Lower leg skin (tissue), 4 donors: ENCODE data around the gene AP1G1. TPM values are rescaled to one million over a fixed set of nuclear protein-coding genes. Genes with fewer than 3 reads are reported as not detected.
"Not testable (repeated sequence)": the region's sequence is repeated elsewhere in the genome, so short reads cannot be mapped to it uniquely, and the experiment has no call there.

Source experiments
- DNase-seq, 2 donors: peaks; one replicate each; pipeline ENCODE4 v3.0.0-alpha.2; 2019; ENCODE audit warnings: low spot score in 2 of 2
- H3K4me3 ChIP-seq: fragments of 200-600 bp; sonication (generic); 2 replicates; pipeline ENCODE4 v1.5.1; 2017; ENCODE audit warnings: mild to moderate bottlenecking, low read depth; ENCODE audit not compliant: poor library complexity, severe bottlenecking
- CTCF ChIP-seq, 3 donors: fragments of 450-650 bp; IDR thresholded peaks; one replicate each; pipeline ENCODE4 v1.5.1; 2016; ENCODE audit warnings: antibody characterized with exemption in 3 of 3, mild to moderate bottlenecking in 3 of 3, moderate library complexity in 2 of 3
- POLR2A ChIP-seq, 2 donors: fragments of 450-650 bp; IDR thresholded peaks; one replicate each; pipeline ENCODE4 v1.6.1; 2016 to 2017; ENCODE audit warnings: antibody characterized with exemption in 2 of 2, mild to moderate bottlenecking in 1 of 2, moderate library complexity in 1 of 2
- WGBS, 2 donors: methylation state at CpG; one replicate each; pipeline ENCODE4 v1.1.5; 2018; 5-methylcytosine and 5-hydroxymethylcytosine counted together
- intact Hi-C: fragments of 100-400 bp; cut with DNase I; formaldehyde crosslinking; loops from one replicate; pipeline ENCODE4 v1.15.0; 2023; ENCODE audit warnings: low total_unique reads
- total RNA-seq, 4 donors: library from RNA; depleted of rRNA; stranded (reverse); fragments of >200 nt; gene quantifications; one replicate each; pipeline ENCODE4 v1.1.0, GENCODE V29; 2016

Gene AP1G1
- total RNA-seq, 4 donors from 2014 or later: 59.6 to 90.6 (median 75.9) TPM

- no peak for TF ChIP-seq POLR2A (IDR thresholded peaks at IDR 0.05)
- no peak for TF ChIP-seq CTCF (IDR thresholded peaks at IDR 0.05)
- 94 to 96% methylated on average over 2 of the region's 2 CpGs for WGBS, 2 donors
- intact Hi-C loops: no loop called here
- no peak overlapping the region for H3K4me3 ChIP-seq
- no peak for DNase-seq
Measured at GRCh38 chr16:71788578-71788977, 20.1 kb downstream of the AP1G1 start.

GRCh38 chr16:71785143-71785542 is 23.5 kb downstream of the AP1G1 start:
- DNase-seq, intact Hi-C loops, H3K4me3 ChIP-seq: not testable (repeated sequence)
- WGBS, 2 donors: 92 to 96% methylated on average over 3 of the region's 3 CpGs

GRCh38 chr16:71784093-71784492 is 24.5 kb downstream of the AP1G1 start:
- no peak for TF ChIP-seq POLR2A (IDR thresholded peaks at IDR 0.05)
- no peak for TF ChIP-seq CTCF (IDR thresholded peaks at IDR 0.05)
- no peak for DNase-seq
- 88 to 89% methylated on average over 2 of the region's 2 CpGs for WGBS, 2 donors
- intact Hi-C loops: no loop called here
- H3K4me3 ChIP-seq: no peak overlapping the region

GRCh38 chr16:71781741-71782140 is 26.9 kb downstream of the AP1G1 start:
- no peak overlapping the region for H3K4me3 ChIP-seq
- WGBS, 2 donors: 32 to 33% methylated on average over 3 of the region's 3 CpGs
- no peak for DNase-seq
- intact Hi-C loops: no loop called here
- TF ChIP-seq POLR2A (IDR thresholded peaks at IDR 0.05) (no peak), CTCF (IDR thresholded peaks at IDR 0.05) (no peak)

- no peak for DNase-seq
- no peak overlapping the region for H3K4me3 ChIP-seq
- intact Hi-C loops: no loop called here
- TF ChIP-seq POLR2A (IDR thresholded peaks at IDR 0.05) (no peak), CTCF (IDR thresholded peaks at IDR 0.05) (no peak)
- WGBS, 2 donors: 96 to 98% methylated on average over 6 of the region's 6 CpGs
Measured at GRCh38 chr16:71780521-71781089, 28.0 kb downstream of the AP1G1 start.

GRCh38 chr16:71778780-71779179 is 29.9 kb downstream of the AP1G1 start:
- intact Hi-C loops: no loop called here
- DNase-seq: no peak
- 89% methylated on average over 5 of the region's 5 CpGs for WGBS, 2 donors
- no peak overlapping the region for H3K4me3 ChIP-seq
- TF ChIP-seq POLR2A (IDR thresholded peaks at IDR 0.05) (no peak), CTCF (IDR thresholded peaks at IDR 0.05) (no peak)
